ACC112 (cell line): Measurements from ENCODE around the gene TAF1D.
"Not testable (repeated sequence)": the region's sequence is repeated elsewhere in the genome, so short reads cannot be mapped to it uniquely, and the experiment has no call there.

Source experiments
- H2AFZ ChIP-seq: fragments of 200-600 bp; sonication (generic); one replicate; pipeline ENCODE4 v1.6.0; 2017; ENCODE audit warnings: antibody characterized with exemption, low read length; ENCODE audit not compliant: unreplicated experiment
- H3K27ac ChIP-seq: fragments of 200-600 bp; sonication (generic); 2 replicates; pipeline ENCODE4 v1.5.1; 2014; ENCODE audit warnings: low read depth, mild to moderate bottlenecking, antibody characterized with exemption, low read length, moderate library complexity
- H3K27me3 ChIP-seq: fragments of 200-600 bp; sonication (generic); 2 replicates; pipeline ENCODE4 v1.6.1; 2014; ENCODE audit warnings: mild to moderate bottlenecking, antibody characterized with exemption, low read length, moderate library complexity, mixed read lengths; ENCODE audit not compliant: insufficient read depth
- H3K36me3 ChIP-seq: fragments of 200-600 bp; sonication (generic); 2 replicates; pipeline ENCODE4 v1.6.1; 2016; ENCODE audit warnings: mild to moderate bottlenecking, antibody characterized with exemption, low read length, moderate library complexity, mixed read lengths; ENCODE audit not compliant: insufficient read depth
- H3K4me1 ChIP-seq: fragments of 200-600 bp; sonication (generic); one replicate; pipeline ENCODE4 v1.6.1; 2016; ENCODE audit warnings: low read length, mixed read lengths; ENCODE audit not compliant: insufficient read depth, unreplicated experiment, control insufficient read depth
- H3K4me3 ChIP-seq: fragments of 200-600 bp; sonication (generic); 2 replicates; pipeline ENCODE4 v1.5.1; 2014; ENCODE audit warnings: mild to moderate bottlenecking, low read depth, low read length
- H3K79me2 ChIP-seq: fragments of 200-600 bp; sonication (generic); one replicate; pipeline ENCODE4 v1.6.0; 2016; ENCODE audit warnings: low read length; ENCODE audit not compliant: control insufficient read depth, unreplicated experiment, insufficient read depth

Gene TAF1D, protein sequence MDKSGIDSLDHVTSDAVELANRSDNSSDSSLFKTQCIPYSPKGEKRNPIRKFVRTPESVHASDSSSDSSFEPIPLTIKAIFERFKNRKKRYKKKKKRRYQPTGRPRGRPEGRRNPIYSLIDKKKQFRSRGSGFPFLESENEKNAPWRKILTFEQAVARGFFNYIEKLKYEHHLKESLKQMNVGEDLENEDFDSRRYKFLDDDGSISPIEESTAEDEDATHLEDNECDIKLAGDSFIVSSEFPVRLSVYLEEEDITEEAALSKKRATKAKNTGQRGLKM

DNA sequence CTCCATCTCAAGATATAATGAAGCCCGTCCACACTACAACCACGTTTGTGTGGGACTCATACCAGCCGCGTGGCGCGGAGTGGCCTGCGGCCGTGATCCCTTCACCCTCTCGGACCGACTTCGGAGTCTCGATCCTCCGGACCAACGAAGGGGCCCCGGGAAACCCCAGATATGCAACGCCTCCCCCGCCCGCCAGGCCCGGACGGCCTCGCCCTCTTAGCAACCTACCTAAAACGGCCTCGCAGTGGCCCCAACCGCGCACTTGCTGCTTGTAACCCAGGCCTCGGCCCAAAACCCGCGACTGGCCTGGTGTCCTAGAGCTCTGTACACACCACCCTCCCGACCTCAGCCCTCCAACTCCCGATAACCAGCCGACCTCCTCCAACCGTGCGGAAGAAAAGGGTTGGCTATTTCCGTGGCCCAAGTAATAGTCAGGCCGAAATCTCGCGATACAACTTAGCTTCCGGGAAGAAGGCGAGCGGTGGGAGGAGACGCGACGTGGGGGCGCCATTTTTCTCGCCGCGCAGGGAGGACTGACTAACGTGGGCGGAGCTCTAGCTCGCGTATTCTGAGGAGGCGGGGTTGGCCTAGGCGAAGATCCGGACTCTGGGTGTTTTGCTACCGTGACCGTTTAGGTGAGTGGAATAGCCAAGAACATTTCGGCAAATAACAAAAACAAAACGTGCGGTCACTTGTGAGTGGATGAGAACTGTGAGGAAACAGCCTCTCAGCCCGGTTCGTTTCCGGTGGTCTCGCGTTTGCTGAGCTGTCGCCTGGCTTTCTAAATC is at the start of gene TAF1D, which contains the start of gene C11orf54:
Gene TAF1D, minus strand, starts transcription at position 402 of the 788 bp plus-strand sequence. CDS start 2,191 bp downstream, outside the sequence.
Gene C11orf54, plus strand, starts transcription at position 579 of the 788 bp plus-strand sequence. CDS start 5,722 bp downstream, outside the sequence.
- peak within 1 kb of the TSS; percentile 91 for H3K4me3 ChIP-seq
- H3K4me1 ChIP-seq = peaks cover 23% of the 10 kb centered on the region
- peaks cover 38% of the 10 kb centered on the region for H3K36me3 ChIP-seq

DNA sequence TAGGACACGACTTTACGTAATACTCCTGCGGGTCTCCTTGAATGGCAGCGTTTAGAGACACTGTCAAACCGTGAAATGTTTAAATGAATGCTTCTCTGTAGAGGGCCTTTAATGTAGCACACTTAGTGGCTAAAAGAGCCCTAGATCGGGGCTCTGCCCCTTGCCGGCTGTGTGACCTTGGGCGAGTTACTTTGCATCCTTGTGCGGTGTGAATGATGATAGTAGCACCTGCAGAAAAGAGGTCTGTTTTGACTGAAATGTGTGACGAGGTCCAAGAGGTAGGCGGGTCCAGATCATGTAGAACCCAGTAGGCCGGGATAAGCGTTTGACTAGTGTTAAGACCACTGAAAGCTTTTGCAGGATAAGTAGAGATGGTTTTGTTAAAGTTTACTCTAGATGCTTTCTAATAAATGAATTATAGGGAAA is 43.7 kb upstream of the TAF1D start:
- Histone ChIP-seq H3K79me2 (peaks cover 55% of the 10 kb centered on the region), H3K27me3 (no peaks in the 10 kb centered on the region), H3K4me1 (peaks cover 20% of the 10 kb centered on the region), H2AFZ (peak overlapping the region; percentile 35), H3K36me3 (peaks cover 7% of the 10 kb centered on the region), H3K27ac (peak overlapping the region; percentile 69; the same call in 1 of the 2 replicates), H3K4me3 (peak overlapping the region; percentile 95)

More for the DNA sequence above, at the start of gene TAF1D, which contains the start of gene C11orf54:
- peak within 1 kb of the TSS; percentile 94 for H2AFZ ChIP-seq
- peaks cover 51% of the 10 kb centered on the region for H3K79me2 ChIP-seq
- H3K27me3 ChIP-seq = no peaks in the 10 kb centered on the region
- peak within 1 kb of the TSS; percentile 79 for H3K27ac ChIP-seq

DNA sequence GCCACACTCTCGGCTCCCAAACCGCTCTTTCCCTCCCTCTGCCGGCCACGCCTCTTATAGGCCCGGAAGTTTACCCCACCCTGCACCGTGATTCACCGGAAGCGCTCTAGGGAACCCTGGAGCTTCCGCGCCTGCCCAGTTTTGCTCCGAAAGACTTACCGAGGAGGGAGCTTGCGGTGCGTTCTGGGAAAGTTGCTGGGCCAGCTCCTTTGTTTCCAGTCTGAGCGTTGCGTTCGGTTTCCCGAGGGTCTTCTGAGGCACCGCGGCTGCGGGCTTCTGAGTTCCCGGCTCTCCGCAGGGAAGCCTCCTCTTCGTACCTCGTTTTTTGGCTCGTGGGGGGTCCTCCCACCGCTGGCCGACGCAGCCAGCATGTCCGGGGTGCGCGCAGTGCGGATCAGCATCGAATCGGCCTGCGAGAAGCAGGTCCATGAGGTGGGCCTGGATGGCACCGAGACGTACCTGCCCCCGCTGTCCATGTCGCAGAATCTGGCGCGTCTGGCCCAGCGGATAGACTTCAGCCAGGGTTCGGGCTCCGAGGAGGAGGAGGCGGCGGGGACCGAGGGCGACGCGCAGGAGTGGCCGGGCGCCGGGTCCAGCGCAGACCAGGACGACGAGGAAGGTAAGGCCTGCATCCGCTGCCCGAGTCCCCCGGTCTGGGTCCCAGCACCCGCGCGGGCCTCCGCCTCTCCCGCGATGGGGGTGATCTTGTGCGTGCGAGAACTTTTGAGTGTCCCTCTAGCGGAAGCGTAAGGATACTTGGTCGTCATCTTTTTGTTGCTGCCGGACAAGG is 43.0 kb upstream of the TAF1D start, which contains the start of gene MED17:
Gene MED17, plus strand, starts transcription at position 138 of the 790 bp plus-strand sequence. Its CDS starts 232 bp downstream, at position 370.
- Histone ChIP-seq H3K4me3 (peak within 1 kb of the TSS; percentile 95), H3K4me1 (peaks cover 20% of the 10 kb centered on the region)

DNA sequence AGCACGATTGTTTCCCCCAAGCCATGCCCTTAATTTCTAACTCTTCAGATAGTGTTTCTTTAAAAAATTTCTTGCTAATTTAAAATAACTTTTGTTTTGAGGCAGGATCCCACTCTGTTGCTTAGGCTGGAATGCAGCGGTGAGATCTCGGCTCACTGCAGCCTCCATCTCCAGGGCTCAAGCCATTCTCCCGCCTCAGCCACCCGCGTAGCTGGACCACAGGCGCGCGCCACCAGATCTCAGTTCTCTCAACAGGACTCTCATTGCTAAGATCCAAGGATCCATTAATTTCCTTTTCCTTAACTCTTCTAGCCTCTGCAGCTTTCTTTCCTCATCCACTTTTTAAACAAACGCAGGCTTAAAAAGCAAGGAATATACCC is 42.5 kb upstream of the TAF1D start:
- H3K4me3 ChIP-seq = peak overlapping the region; percentile 95
- H2AFZ ChIP-seq = peak overlapping the region; percentile 61
- H3K79me2 ChIP-seq = peaks cover 43% of the 10 kb centered on the region
- peaks cover 20% of the 10 kb centered on the region for H3K4me1 ChIP-seq
- H3K36me3 ChIP-seq = no peaks in the 10 kb centered on the region; the same call in none of the 2 replicates
- no peaks in the 10 kb centered on the region for H3K27me3 ChIP-seq
- peak overlapping the region; percentile 69 for H3K27ac ChIP-seq

More for the DNA sequence above, 43.0 kb upstream of the TAF1D start, which contains the start of gene MED17:
- Histone ChIP-seq H2AFZ (peak within 1 kb of the TSS; percentile 61), H3K27me3 (no peaks in the 10 kb centered on the region), H3K36me3 (peaks cover 2% of the 10 kb centered on the region), H3K27ac (peak within 1 kb of the TSS; percentile 69), H3K79me2 (peaks cover 48% of the 10 kb centered on the region)

DNA sequence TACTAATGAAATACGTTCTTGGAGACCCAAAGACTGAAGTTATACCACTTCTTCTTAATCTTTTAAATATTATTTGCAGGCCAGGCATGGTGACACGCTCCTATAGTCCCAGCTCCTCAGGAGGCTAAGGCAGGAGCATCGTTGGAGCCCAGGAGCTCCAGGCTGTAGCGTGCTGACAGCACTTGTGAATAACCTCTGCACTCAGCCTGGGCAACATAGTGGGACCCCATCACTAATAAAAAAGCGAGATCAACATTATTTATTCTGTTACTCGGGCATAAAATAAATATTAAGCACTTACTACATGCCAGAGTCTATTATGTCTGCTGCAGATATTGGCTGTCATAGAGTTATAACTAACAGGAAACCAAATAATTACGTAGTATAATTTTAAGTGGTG is 42.1 kb upstream of the TAF1D start:
- peaks cover 20% of the 10 kb centered on the region for H3K4me1 ChIP-seq
- peaks cover 41% of the 10 kb centered on the region for H3K79me2 ChIP-seq
- no peak overlapping the region for H3K27ac ChIP-seq
- peak overlapping the region; percentile 95 for H3K4me3 ChIP-seq
- no peak overlapping the region for H2AFZ ChIP-seq
- H3K36me3 ChIP-seq = no peaks in the 10 kb centered on the region; the same call in 1 of the 2 replicates
- H3K27me3 ChIP-seq = no peaks in the 10 kb centered on the region

DNA sequence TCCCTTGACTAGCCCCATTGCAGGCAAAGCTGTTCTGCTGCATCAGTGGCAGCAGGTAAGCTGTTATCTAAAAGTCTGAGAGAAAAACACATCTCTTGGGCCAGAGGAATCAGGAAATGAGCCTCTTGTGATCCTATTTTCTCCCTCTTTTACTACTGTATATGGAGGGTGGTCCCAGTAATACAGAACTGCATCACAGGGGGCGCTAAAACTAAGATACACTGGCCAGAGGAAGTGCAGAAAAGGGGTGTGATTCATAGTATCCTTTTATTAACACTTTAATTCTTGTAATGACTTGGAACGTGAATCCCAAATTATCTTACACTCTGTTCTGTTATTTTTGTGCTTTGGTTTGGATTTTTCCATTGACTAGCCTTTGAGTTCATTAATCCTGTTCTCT is 34.0 kb upstream of the TAF1D start:
- no peaks in the 10 kb centered on the region for H3K4me1 ChIP-seq
- no peak overlapping the region for H3K27ac ChIP-seq
- no peak overlapping the region for H2AFZ ChIP-seq
- no peaks in the 10 kb centered on the region; the same call in 1 of the 2 replicates for H3K36me3 ChIP-seq
- no peak overlapping the region for H3K4me3 ChIP-seq
- no peaks in the 10 kb centered on the region for H3K79me2 ChIP-seq
- H3K27me3 ChIP-seq = no peaks in the 10 kb centered on the region

DNA sequence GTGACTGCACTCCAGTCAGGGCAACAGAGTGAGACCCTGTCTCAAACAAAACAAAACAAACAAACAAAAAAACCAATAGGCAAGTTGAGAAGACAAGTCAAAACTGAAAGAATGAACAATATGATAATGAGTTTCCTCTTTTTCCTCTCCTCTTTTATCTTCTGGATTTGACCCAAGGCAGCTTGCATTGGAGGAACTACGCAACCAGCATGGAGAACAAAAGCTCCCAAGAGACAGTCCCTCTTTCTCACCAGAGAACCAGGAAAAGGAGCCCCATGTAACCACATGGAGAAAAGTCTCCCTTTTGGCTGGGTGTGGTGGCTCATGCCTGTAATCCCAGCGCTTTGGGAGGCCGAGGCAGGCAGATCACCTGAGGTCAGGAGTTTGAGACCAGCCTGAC is 33.3 kb upstream of the TAF1D start:
- H2AFZ ChIP-seq, H3K27ac ChIP-seq, H3K4me1 ChIP-seq, H3K27me3 ChIP-seq, H3K36me3 ChIP-seq, H3K4me3 ChIP-seq, H3K79me2 ChIP-seq: not testable (repeated sequence)

DNA sequence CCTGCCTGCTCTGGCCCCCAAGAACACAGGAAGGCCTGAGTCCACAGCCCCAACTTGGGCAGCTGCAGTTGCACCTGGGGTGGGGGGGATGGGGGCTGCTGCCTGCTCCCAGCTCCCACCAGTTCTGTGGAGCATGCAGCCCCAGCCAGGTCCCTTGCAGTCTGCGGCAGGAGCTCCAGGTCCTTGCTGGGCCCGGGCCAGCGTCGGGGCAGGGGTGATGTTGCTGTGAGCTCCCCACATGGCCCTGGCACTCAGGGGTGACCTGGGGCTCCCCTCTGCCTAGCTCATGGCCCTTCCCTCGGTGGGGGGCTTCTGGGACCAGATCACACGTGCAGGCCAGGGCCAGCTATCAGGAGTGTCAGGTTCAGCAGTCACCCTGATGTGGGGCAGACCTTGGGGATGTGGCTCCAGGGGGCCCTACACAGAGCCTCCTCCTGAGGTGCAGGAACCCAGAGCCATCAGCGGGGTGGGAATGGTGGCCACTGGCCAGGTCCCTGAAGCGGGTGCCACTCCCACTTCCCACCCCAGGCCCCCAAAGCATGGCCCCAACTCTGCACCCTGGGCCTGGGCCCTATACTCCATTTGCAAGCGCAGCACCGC is 32.4 kb upstream of the TAF1D start:
- no peak overlapping the region for H3K27ac ChIP-seq
- H3K4me3 ChIP-seq = no peak overlapping the region
- H3K79me2 ChIP-seq = no peaks in the 10 kb centered on the region
- H3K36me3 ChIP-seq = no peaks in the 10 kb centered on the region
- H3K27me3 ChIP-seq = no peaks in the 10 kb centered on the region
- no peaks in the 10 kb centered on the region for H3K4me1 ChIP-seq
- no peak overlapping the region for H2AFZ ChIP-seq

DNA sequence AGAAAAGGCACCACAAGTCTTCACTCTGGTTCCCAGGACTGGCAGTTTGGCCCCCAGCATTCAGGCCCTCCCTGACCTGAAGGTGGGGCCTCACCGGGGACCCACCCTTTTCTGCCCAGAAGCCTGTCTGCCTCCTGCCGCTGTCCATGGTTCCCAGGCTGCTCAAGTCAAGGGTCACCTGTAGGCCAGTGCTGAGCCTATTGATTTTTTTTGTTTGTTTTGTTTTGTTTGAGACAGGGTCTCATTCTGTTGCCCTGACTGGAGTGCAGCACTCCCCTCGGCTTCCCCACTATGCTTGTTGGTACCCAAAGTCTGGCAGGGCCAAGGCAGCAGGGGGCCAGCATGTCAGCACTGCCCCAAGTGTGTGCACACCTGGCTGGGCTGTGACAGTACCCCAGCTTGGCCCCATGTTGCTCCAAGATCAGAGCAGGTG is 31.8 kb upstream of the TAF1D start:
- H2AFZ ChIP-seq = no peak overlapping the region
- no peaks in the 10 kb centered on the region for H3K27me3 ChIP-seq
- H3K4me1 ChIP-seq = no peaks in the 10 kb centered on the region
- no peaks in the 10 kb centered on the region for H3K79me2 ChIP-seq
- no peak overlapping the region for H3K27ac ChIP-seq
- no peak overlapping the region for H3K4me3 ChIP-seq
- no peaks in the 10 kb centered on the region for H3K36me3 ChIP-seq

DNA sequence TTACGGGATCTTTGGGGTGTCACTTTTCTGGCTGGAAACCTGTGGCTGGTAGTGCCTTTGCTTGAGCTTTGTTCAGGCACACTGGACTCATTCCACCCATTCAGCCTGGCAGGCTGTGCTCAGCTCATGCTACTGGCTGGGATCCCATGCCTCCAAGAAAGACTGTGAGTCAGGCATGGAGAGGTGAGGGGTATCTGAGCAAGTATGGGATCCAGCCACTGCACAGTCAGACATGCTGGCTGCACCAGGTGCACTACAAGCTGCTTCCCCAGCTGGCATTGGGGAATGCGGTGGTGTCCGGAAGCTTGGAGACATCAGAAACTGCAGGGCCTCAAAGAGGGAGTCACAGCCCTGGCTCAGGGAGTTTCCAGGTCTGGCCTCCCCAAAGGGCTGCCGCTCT is 30.8 kb upstream of the TAF1D start:
- Histone ChIP-seq H2AFZ (no peak overlapping the region), H3K4me1 (no peaks in the 10 kb centered on the region), H3K27ac (no peak overlapping the region), H3K36me3 (no peaks in the 10 kb centered on the region), H3K79me2 (no peaks in the 10 kb centered on the region), H3K27me3 (no peaks in the 10 kb centered on the region), H3K4me3 (no peak overlapping the region)
